ENCODE results near the gene EIF3F. TPM values are rescaled to one million over a fixed set of nuclear protein-coding genes. Genes with fewer than 3 reads are reported as not detected.

EIF3F gene
- total and polyA plus RNA-seq, 2 of the 4 experiments (the other 2 are of a cell fraction), result 279 to 306 TPM

DNA sequence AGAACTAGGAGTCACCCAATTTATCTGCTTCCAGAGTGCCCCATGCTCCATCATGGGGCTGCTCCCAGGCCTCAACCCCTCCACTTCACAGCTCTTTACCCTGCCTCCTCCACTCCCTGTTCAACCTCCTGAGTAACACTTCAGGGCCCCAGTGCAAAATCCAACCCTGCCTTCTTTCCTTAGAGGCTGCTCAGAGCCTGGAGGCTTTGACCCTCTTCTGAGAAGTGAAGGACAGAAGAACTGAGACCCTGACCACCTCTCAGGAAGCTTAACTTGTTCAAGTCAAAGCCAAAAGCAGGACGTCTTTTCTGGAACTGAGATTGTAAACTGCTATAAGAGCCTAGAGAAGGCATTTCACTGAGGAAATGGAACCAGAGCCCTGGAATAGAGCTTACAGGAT is 15.5 kb downstream of the EIF3F start:
- no peak for ATAC-seq (ENCODE audit: low read depth)
- in situ Hi-C loops (cut with MboI; ENCODE audit: low sequenced_read_pairs), result no loop called here

More for the DNA sequence above, 15.5 kb downstream of the EIF3F start:
- Histone ChIP-seq H3K79me1 (ENCODE audit: low read depth in 1 of 2, low read length in 2 of 2) (no peaks in the 10 kb centered on the region), H3K9me3 (ENCODE audit: control insufficient read depth, insufficient read depth, low read length) (no peaks in the 10 kb centered on the region), H4K91ac (ENCODE audit: insufficient read depth, low read depth, low read length) (no peak overlapping the region), H2AK5ac (ENCODE audit: low read depth, low read length) (no peak overlapping the region), H3K27me3 (ENCODE audit: control insufficient read depth, insufficient read depth, low read length) (no peaks in the 10 kb centered on the region), H3K4me3 (ENCODE audit: insufficient read depth, low read depth, low read length) (no peak overlapping the region), H2AFZ (replicated peaks; ENCODE audit: low read length, poor library complexity) (no peak overlapping the region), H2BK5ac (ENCODE audit: low read depth, low read length, poor library complexity, severe bottlenecking) (no peak overlapping the region), H2BK15ac (ENCODE audit: low read depth, low read length) (no peak overlapping the region), H2BK20ac (ENCODE audit: low read depth, low read length) (no peak overlapping the region), H3K36me3 (ENCODE audit: control insufficient read depth, insufficient read depth, low read length) (peaks cover 9% of the 10 kb centered on the region), H2BK120ac (ENCODE audit: low read depth, low read length) (no peak overlapping the region), H3K23ac (ENCODE audit: low read depth, low read length) (no peak overlapping the region), H3K18ac (ENCODE audit: low read depth, low read length) (no peak overlapping the region), H3K4me2 (ENCODE audit: low read depth, low read length) (no peak overlapping the region), H3K4ac (ENCODE audit: low read depth, low read length) (no peak overlapping the region), H3K9ac (ENCODE audit: low read depth, low read length) (no peak overlapping the region), H3K27ac (ENCODE audit: insufficient read depth, low read length) (no peak overlapping the region), H3K14ac (replicated peaks; ENCODE audit: low read depth, low read length) (no peak overlapping the region), H4K5ac (ENCODE audit: low read depth, low read length) (no peak overlapping the region), H4K20me1 (ENCODE audit: insufficient read depth, low read length) (no peaks in the 10 kb centered on the region), H2AK9ac (replicated peaks; ENCODE audit: low read depth, low read length, poor library complexity) (no peak overlapping the region), H3K56ac (ENCODE audit: extremely low read depth, insufficient read depth, low read length) (no peak overlapping the region), H4K8ac (ENCODE audit: low read depth in 2 of 2, low read length in 2 of 2) (no peak overlapping the region), H3K9me1 (ENCODE audit: insufficient read depth, low read length) (no peaks in the 10 kb centered on the region), H3K4me1 (ENCODE audit: control insufficient read depth, insufficient read depth, low read length) (no peaks in the 10 kb centered on the region)
- POLR2A ChIA-PET (ENCODE audit: unreplicated experiment), result no interaction called here
- no peak for DNase-seq
- dilution Hi-C loops (cut with HindIII; ENCODE audit: low sequenced_read_pairs, unreplicated experiment) (no loop called here), intact Hi-C loops (cut with micrococcal nuclease) (no loop called here)
- CTCF ChIA-PET, result no interaction called here
- TF ChIP-seq NFE2L2 (IDR thresholded peaks at IDR 0.05; ENCODE audit: low read depth, low read length), result no peak
- TF ChIP-seq SMC3 (IDR thresholded peaks at IDR 0.05; ENCODE audit: low read depth, low read length), result no peak
- TF ChIP-seq MAZ (IDR thresholded peaks at IDR 0.05; ENCODE audit: borderline replicate concordance, low read depth, low read length), result no peak
- no peak for TF ChIP-seq CHD1 (IDR thresholded peaks at IDR 0.05; ENCODE audit: low read depth, low read length)
- no peak for TF ChIP-seq CEBPB (IDR thresholded peaks at IDR 0.05; ENCODE audit: low read depth, low read length)
- TF ChIP-seq RAD21 (IDR thresholded peaks at IDR 0.05; ENCODE audit: low read length), result no peak
- no peak for TF ChIP-seq POLR2A (IDR thresholded peaks at IDR 0.05; ENCODE audit: low read depth, low read length)
- no peak for TF ChIP-seq FOS (IDR thresholded peaks at IDR 0.05; ENCODE audit: low read depth, low read length)
- TF ChIP-seq MAFK (IDR thresholded peaks at IDR 0.05; ENCODE audit: low read depth, low read length), result no peak
- TF ChIP-seq, protein P1, sequence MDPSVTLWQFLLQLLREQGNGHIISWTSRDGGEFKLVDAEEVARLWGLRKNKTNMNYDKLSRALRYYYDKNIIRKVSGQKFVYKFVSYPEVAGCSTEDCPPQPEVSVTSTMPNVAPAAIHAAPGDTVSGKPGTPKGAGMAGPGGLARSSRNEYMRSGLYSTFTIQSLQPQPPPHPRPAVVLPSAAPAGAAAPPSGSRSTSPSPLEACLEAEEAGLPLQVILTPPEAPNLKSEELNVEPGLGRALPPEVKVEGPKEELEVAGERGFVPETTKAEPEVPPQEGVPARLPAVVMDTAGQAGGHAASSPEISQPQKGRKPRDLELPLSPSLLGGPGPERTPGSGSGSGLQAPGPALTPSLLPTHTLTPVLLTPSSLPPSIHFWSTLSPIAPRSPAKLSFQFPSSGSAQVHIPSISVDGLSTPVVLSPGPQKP (IDR thresholded peaks at IDR 0.05; ENCODE audit: borderline replicate concordance, low read depth, low read length), result no peak
- TF ChIP-seq, protein P2, sequence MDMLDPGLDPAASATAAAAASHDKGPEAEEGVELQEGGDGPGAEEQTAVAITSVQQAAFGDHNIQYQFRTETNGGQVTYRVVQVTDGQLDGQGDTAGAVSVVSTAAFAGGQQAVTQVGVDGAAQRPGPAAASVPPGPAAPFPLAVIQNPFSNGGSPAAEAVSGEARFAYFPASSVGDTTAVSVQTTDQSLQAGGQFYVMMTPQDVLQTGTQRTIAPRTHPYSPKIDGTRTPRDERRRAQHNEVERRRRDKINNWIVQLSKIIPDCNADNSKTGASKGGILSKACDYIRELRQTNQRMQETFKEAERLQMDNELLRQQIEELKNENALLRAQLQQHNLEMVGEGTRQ (IDR thresholded peaks at IDR 0.05; ENCODE audit: low read depth, low read length), result no peak
- no peak for TF ChIP-seq RFX5 (IDR thresholded peaks at IDR 0.05; ENCODE audit: low read depth, low read length)
- TF ChIP-seq MXI1 (IDR thresholded peaks at IDR 0.05; ENCODE audit: borderline replicate concordance, low read depth, low read length), result no peak
- no peak for TF ChIP-seq RCOR1 (IDR thresholded peaks at IDR 0.05; ENCODE audit: insufficient replicate concordance, low read length)
- TF ChIP-seq, protein P3, sequence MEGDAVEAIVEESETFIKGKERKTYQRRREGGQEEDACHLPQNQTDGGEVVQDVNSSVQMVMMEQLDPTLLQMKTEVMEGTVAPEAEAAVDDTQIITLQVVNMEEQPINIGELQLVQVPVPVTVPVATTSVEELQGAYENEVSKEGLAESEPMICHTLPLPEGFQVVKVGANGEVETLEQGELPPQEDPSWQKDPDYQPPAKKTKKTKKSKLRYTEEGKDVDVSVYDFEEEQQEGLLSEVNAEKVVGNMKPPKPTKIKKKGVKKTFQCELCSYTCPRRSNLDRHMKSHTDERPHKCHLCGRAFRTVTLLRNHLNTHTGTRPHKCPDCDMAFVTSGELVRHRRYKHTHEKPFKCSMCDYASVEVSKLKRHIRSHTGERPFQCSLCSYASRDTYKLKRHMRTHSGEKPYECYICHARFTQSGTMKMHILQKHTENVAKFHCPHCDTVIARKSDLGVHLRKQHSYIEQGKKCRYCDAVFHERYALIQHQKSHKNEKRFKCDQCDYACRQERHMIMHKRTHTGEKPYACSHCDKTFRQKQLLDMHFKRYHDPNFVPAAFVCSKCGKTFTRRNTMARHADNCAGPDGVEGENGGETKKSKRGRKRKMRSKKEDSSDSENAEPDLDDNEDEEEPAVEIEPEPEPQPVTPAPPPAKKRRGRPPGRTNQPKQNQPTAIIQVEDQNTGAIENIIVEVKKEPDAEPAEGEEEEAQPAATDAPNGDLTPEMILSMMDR (conservative IDR thresholded peaks at IDR 0.05; ENCODE audit: low read depth, low read length), result no peak
- no peak for TF ChIP-seq BHLHE40 (IDR thresholded peaks at IDR 0.05; ENCODE audit: low read depth, low read length)
- BruUV-seq (replicated peaks), result no TSS peak
- no CpG with 5 or more reads among the region's 1 CpG for WGBS, 2 experiments (ENCODE audit: extremely low coverage in 2 of 2, insufficient read length in 1 of 2)
